HG02981 (cell line): Measurements from ENCODE around the gene SAMD3.
"Not testable (repeated sequence)": the region's sequence is repeated elsewhere in the genome, so short reads cannot be mapped to it uniquely, and the experiment has no call there.

Source experiments
- ATAC-seq: cut with Tn5 transposase; IDR thresholded peaks from one replicate; pipeline ENCODE4 v1.9.1; 2021; ENCODE audit warnings: mild to moderate bottlenecking, moderate library complexity; ENCODE audit not compliant: unreplicated experiment

The SAMD3 gene, protein sequence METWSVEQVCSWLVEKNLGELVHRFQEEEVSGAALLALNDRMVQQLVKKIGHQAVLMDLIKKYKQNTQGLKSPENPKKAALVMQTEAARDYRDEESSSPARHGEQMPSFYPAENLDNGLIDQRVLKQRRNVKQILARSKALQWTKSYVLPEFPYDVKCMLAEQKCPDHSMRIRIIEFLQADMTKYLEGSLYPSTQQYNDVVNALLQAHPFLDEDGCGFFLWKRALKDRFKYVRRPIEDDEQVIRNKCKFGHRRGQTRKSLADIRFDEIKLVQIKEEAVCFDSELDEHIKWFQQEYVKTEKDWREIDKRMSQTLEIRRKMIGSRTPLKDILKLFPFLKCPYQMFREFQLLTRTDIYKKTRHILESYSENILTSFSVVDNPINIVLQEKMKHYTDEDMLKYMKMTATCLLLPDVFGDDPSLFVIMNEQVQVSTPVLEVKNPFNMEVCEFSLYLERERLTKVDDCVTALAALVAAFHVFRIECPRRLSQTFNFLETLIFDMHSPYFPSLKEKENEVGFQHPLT

DNA sequence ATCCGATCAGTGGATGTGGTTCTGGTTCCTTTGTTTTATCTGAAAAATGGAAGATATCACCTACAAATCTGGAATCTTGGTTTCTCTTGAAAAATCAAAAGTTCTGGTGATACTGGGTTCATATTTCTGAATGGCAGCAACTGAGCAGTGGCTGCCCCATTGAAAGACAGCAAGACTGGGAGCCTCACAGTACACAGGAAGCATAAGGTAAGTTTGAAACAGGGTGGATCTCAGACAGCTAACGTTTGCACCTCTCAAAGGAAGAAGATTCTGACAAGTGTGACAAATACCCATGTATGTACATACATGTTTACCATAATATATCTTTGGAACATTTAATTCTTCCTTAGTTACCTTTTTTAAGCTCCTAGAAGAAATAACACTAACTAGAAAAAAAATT lies at the start of gene SAMD3:
Gene SAMD3, minus strand, starts transcription at position 177 of the 400 bp plus-strand sequence. CDS start 7,678 bp downstream, outside the sequence.
- ATAC-seq, result no peak

GRCh38 chr6:130269969-130270635 lies 47.4 kb upstream of the SAMD3 start:
- peak; percentile 97 for ATAC-seq

DNA sequence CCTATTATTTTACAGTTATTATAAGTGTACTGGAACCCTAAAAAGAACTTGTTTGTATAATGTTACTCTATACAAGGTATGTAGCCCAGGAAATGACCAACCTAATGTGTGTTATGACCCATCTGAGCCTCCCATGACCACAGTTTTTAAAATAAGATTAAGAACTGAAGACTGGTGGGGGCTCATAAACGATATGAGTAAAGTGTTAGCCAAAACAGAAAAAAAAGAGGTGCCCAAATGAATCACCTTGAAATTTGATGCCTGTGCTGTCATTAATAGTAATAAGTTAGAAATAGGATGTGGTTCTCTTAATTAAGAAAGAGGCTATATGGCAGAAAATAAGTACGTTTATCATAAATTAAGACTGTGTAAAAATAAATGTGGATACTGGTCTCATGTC lies 42.8 kb upstream of the SAMD3 start:
- not testable (repeated sequence) for ATAC-seq

GRCh38 chr6:130262008-130262407 lies 39.3 kb upstream of the SAMD3 start:
- ATAC-seq, result no peak

DNA sequence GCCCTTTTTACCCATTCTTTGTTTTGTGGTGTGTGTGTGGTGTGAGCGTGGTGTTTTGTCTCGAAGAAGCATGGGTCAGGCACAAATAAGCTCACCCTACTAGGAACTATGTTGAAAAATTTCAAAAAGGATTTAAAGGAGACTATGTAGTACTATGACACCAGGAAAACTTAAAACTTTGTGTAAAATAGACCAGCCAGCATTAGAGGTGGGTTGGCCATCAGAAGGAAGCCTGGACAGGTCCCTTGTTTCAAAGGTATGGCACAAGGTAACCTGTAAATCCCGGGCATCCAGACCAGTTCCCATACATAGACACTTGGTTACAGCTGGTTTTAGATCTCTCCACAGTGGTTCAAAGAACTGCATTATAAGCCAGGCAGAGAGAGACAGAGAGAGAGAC lies 38.8 kb upstream of the SAMD3 start:
- ATAC-seq, result not testable (repeated sequence)

DNA sequence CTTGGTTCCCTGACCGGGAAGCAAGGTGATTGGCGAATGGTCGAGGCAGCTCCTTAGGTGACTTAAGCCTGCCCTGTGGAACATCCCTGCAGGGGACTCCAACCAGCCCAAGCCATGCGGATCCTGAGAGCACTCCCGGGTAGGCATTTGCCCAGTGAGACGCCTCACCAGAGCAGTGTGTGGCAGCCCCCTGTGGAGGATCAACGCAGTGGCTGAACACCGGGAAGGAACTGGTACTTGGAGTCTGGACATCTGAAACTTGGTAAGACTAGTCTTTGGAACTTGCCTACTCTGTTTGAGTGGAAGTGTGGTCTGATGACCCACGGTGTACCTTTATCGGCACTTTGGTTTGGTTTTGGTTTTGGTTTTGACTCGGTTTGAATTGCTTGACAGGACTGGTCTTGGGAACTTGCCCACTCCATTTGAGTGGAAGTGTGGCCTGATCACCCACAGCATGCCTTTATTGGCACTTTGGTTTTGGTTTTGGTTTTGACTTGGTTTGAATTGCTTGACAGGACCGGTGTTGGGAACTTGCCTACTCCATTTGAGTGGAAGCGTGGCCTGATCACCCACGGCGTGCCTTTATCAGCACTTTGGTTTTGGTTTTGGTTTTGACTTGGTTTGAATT lies 38.0 kb upstream of the SAMD3 start:
- ATAC-seq, result peak; percentile 35

- ATAC-seq, result peak; percentile 68
Observed at GRCh38 chr6:130260050-130260462, 37.3 kb upstream of the SAMD3 start.

- peak; percentile 19 for ATAC-seq
Observed at GRCh38 chr6:130259557-130259956, 36.8 kb upstream of the SAMD3 start.

DNA sequence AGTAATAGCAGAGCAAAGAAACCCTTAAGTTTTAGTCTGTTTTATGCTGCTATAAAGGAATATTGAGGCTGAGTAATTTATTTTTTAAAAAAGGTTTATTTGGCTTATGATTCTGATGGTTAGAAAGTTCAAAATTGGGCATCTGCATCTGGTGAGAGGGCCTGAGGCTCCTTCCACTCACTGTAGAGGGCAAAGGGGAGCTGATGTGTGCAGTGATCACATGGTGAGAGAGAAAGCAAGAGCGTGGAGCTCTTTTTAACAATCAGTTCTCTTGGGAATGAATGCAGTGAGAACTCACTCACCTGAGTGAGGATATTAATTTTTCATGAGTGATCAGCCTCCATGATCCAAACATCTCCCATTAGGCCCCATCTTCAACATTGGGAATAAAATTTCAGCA lies 36.4 kb upstream of the SAMD3 start:
- ATAC-seq, result no peak

DNA sequence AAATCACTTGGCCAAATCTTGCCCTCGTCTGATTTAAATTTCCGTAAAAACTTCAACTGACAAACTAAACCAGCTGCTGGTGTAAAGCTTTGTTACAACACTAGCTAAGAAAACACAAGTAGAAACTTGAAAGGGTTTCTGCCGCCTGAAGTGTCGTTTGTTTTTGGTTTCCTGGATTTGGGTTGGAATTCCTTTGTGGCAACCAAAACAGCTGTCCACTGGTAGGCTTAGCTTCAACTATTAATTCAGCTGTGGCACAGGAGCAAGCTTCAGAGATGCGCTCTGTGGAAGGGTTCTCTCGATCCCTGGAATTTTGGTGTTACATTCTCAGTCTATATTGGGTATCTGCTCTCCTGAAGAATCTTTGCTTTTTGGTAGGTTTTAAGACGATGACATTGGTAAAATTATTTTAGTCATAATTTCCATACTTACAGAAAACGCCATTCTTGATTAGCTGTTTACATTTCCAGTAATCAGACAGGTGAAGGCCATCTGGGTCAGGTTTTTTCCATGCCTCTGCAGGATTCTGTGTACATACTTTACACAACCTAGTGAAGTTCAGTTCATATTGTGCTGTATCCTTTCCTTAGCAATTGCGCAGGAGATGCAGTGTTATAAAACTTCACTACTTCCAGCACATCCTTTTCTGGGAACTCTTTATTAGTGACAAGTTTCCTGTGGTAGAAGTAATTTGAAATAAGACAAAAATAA lies 29.9 kb upstream of the SAMD3 start:
- ATAC-seq, result no peak

- no peak for ATAC-seq
Observed at GRCh38 chr6:130245267-130245666, 22.5 kb upstream of the SAMD3 start.

- ATAC-seq, result no peak
Observed at GRCh38 chr6:130244728-130245127, 22.0 kb upstream of the SAMD3 start.

GRCh38 chr6:130240232-130240631 lies 17.5 kb upstream of the SAMD3 start:
- ATAC-seq, result no peak

- ATAC-seq, result no peak
Observed at GRCh38 chr6:130239755-130240154, 17.0 kb upstream of the SAMD3 start.

DNA sequence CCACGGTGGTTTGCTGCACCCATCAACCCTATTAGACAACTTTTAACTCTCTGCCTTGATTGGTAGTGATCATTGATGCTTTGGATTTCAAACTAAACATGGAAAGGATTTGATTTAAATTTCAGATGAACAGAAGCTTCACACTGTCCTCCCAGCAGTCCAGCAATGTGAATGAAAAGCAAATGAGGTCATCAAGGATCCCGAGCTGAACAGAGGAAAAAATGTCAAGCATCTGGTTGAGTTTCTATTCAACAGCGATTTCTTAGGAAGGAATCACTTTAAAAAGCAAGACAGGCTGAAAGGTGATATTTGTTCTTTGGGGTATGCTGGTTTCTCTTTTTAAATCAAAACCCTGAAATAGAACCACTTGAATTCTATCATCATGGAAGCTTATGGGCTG lies 10.6 kb upstream of the SAMD3 start:
- no peak for ATAC-seq

DNA sequence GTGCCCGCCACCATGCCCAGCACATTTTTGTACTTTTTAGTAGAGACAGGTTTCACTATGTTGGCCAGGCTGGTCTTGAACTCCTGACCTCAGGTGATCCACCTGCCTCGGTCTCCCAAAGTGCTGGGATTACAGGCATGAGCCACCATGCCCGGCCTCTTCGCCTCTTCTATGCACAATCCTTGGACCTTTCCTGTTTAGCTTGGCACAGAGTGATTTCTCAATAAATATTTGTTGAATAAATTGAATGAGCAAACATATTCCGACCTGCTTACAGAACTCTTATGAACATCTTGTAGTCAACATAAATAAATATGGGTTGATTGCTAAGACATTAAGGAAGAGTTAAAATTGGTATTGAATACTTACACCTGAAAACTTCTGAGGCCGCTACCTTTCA lies 7.8 kb upstream of the SAMD3 start:
- not testable (repeated sequence) for ATAC-seq

- no peak for ATAC-seq
Observed at GRCh38 chr6:130229645-130230044, 6.9 kb upstream of the SAMD3 start.

- peak; percentile 99 for ATAC-seq
Observed at GRCh38 chr6:130223508-130223907, 757 bp upstream of the SAMD3 start.

- no peak for ATAC-seq
Observed at GRCh38 chr6:130218134-130218533, 4.6 kb downstream of the SAMD3 start.

DNA sequence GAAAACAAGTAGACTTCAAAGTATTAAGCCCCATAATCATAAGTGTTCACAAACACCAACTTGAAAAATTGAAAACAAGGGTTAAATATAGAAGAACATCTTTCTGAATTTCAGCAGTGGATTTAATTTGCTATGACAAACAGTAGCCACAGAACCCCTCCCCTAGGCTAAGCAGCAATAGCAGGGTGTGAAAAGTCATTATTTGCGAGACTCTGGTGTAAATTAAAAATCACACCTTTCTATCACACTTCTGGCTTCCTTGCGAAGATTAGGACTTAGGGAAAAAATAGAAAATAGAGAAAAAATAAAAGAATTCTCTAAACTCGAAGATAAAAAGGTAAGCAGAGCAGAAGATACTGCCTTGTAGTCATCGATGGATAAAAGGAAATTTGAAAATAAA lies 6.1 kb downstream of the SAMD3 start:
- no peak for ATAC-seq

GRCh38 chr6:130215526-130215925 lies 7.2 kb downstream of the SAMD3 start:
- no peak for ATAC-seq
